GM12875 (cell line): ENCODE data around the gene BPIFA1.

ENCODE experiments used
- H3K4me3 ChIP-seq: one replicate; pipeline ENCODE4 v1.5.1; 2011; ENCODE audit warnings: low read depth, low read length, control low read depth
- CTCF ChIP-seq: IDR thresholded peaks from 2 replicates; pipeline ENCODE4 v1.5.1; 2011; ENCODE audit warnings: low read depth, mild to moderate bottlenecking, control low read depth, inconsistent platforms, low read length, moderate library complexity, borderline replicate concordance; ENCODE audit not compliant: insufficient read depth

The BPIFA1 gene

GRCh38 chr20:33281550-33282146 lies 45.9 kb downstream of the BPIFA1 start:
- TF ChIP-seq CTCF: no peak
- no peak overlapping the region for H3K4me3 ChIP-seq

GRCh38 chr20:33282196-33282934 lies 46.6 kb downstream of the BPIFA1 start:
- TF ChIP-seq CTCF: no peak
- no peak overlapping the region for H3K4me3 ChIP-seq

- no peak for TF ChIP-seq CTCF
- no peak within 1 kb of the TSS for H3K4me3 ChIP-seq
Measured at GRCh38 chr20:33282991-33283555, 47.3 kb downstream of the BPIFA1 start, which contains the start of gene BPIFB1. BPIFB1 (plus strand) TSS chr20:33283214; CDS start chr20:33286074, 2,860 bp downstream.

- H3K4me3 ChIP-seq: no peak overlapping the region
- no peak for TF ChIP-seq CTCF
Measured at GRCh38 chr20:33284284-33284683, 48.5 kb downstream of the BPIFA1 start.

- H3K4me3 ChIP-seq: no peak overlapping the region
- no peak for TF ChIP-seq CTCF
Measured at GRCh38 chr20:33284937-33285336, 49.1 kb downstream of the BPIFA1 start.

- H3K4me3 ChIP-seq: no peak overlapping the region
- TF ChIP-seq CTCF: no peak
Measured at GRCh38 chr20:33285861-33286495, 50.2 kb downstream of the BPIFA1 start.
